HUDEP-2 (cell line): ENCODE measurements around the gene RAP1GAP2.

ENCODE experiments used
- DNase-seq, 76 experiments: peaks; one replicate each; lab custom pipeline; 2025; ENCODE audit not compliant: unreplicated experiment in 76 of 76; lab: John Stamatoyannopoulos, UW

RAP1GAP2 gene

DNA sequence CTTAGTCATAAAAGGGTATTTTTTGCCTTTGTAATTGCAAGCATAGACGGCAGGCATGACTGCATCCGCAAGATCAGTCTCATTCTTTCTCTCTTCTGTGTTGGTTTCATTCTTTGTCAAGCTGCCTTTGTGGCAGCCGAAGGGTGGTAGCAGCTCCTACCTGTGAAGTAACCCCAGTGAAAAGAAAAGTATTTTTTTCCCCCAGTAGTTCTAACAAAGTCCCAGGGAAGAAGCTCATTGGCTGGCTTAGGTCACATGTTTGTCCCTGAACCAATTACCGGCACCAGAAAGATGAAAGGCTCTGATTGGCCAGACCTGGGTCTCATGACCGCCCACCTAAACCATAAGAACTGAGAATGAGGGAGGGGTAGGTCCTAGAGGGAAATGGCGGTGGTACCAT is 110.7 kb downstream of the RAP1GAP2 start:
- no peak for DNase-seq

DNA sequence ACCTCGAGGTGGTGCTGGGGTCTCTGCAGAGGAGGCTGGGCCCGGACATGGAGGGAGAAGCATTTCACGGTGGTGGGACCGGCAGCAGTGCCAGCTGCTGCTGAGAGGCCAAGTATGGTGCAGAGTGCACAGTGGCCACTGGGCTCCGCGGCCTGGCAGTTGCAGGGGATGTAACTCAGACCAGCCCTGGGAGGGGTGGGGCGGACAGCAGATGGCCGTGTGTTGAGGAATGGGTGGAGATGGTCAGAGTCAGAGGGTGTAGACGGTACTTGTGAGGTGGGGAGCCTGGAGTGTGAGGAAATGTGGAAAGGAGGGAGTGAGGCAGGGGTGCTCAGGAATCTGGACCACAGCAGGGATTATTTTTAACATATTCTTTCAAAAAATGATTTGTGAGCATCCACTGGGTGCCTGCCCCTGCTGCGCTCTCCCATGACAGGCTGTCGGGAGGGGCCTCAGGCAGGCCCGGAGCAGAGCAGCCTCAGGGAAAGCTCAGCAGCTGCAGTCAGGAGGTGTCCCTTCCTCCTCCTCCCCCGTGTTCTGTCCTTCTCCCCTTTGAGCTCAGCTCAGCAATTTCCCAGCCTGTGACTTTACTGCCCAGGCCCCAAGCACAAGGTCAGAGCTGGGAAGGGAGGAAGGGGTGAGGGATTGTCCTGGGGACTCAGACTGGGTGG is 113.1 kb downstream of the RAP1GAP2 start:
- no peak for DNase-seq

DNA sequence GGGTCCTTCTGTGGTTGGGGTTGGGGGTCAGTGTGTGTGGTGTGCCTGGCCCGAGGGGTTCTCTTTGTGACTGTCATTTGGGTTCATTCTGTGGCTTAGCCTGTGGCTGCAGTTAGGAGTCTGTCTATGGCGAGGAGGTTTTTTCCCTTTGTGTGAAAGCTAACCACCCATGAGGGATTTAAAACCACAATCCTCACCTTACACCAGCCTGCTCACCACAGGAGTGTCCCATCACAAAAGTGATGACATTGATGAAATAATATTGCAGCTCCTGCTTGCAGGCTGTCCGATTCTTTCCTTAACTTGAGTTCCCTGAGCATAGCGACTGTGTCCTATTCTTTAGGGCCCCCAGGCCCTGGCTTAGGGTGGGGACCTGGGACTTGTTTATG is 113.6 kb downstream of the RAP1GAP2 start:
- DNase-seq, result no peak

DNA sequence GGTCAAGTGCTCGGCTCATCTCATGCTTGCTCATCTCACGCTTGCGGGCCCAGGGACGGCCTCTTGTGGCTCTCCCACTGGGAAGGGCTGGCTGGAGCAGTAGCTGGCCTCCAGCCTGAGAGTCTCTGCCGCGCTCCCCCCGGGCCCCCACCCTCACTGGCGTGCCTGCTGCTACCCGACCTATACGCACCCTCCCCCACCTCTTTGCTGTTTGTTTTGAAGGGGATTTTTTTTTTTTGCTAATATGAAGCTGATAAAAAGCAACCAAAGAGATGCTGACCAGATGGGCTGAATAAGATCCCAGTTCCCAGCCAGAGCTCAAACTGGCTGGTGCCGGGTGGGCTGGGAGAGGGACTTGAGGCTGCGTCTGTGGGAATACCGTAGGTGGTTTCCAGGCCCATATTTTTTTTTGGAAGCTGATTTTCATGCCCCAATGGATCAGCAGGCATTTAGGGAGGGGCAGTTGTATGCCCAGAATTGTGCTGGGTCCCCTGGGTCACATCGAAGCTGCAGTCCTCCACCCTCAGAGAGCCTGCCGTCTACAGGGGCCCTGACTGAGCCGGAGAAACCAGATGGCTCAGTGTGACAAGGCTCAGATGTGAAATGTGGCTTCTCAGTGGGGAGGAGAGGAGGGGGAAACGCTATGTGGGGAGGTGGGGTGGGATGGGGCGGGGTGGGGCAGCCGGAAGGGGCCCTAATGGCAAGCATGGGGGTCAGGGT is 115.0 kb downstream of the RAP1GAP2 start:
- DNase-seq, result no peak

DNA sequence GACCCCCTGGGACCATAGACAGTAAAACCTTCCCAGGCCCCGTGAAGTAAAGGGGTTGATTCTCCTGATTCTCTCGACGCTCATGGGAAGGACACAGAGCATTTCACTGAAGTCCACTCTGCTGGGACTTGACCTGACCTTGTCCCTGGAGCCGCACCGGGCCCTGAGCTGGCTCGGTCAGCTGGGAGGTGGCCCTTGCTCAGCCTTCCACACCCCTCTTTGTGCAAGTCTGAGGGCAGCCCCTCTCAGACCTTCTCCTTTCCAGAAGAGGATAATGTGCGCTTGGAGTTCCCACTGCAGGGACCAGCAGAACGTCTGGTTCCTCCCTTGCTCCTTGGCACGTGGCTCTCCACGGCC is 115.5 kb downstream of the RAP1GAP2 start:
- no peak for DNase-seq

DNA sequence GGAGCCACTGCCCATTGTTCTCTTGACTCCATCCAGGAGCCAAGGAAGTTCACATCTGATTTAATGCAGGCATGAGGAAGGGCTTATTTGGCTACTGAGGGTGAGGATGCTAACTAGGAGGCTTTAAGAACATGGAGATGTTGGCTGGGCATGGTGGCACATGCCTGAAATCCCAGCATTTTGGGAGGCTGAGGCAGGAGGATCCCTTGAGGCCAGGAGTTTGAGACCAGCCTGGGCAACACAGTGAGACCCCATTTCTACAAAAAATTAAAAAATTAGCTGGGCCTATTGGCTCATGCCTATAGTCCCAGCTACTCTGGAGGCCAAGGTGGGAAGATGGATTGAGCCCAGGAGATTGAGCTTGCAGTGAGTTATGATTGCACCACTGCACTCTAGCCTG is 116.5 kb downstream of the RAP1GAP2 start:
- no peak for DNase-seq

DNA sequence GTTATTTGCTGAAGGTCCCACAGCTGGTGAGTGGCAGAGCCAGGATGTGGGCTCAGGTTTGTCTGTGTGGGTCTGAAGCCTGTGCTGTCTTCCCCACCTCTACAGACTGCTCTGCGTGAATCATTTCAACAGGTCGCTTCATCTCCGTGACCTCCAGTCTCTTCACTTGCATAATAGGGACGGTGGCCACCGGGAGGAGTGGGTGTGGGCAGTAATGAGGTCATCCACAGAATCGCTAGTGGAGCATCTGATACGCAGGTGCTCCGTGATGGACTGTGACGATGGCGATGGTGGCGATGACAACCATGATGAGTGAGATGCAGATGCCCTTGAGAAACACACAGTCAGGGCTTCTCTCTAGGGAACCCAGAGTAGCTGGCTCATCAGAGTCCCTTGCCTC is 120.2 kb downstream of the RAP1GAP2 start:
- no peak for DNase-seq

DNA sequence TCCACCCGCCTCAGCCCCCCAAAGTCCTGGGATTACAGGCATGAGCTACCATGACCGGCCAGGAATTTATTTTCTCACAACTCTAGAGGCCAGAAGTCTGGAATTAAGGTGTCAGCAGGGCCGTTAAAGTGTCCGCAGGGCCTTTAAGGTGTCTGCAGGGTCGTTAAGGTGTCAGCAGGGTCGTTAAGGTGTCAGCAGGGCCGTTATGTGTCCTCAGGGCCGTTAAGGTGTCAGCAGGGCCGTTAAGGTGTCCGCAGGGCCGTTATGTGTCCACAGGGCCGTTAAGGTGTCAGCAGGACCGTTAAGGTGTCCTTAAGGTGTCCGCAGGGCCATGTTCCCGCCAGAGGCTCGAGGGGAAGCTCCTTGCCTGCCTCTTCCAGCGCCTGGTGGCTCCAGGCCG is 125.2 kb downstream of the RAP1GAP2 start:
- no peak for DNase-seq

DNA sequence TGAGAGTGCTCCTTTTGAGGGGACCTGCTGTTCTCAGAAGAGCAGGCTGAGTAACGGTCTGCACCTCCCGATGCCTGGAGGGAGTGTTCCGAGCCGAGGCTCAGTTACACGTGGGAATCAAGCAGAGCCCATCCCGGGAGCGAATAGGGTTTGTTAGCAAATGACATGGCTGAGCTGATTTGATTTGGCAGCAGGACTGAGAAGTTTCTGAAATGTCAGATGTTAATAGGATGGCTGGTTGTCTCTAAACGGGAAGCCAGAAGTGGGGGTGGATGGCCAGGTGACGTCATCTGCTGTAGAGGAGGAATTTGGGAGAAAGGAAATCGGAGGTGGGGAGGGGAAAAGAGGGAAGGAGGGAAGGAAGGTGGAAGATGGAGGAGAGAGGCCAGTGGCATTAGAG is 128.0 kb downstream of the RAP1GAP2 start:
- DNase-seq, result no peak

DNA sequence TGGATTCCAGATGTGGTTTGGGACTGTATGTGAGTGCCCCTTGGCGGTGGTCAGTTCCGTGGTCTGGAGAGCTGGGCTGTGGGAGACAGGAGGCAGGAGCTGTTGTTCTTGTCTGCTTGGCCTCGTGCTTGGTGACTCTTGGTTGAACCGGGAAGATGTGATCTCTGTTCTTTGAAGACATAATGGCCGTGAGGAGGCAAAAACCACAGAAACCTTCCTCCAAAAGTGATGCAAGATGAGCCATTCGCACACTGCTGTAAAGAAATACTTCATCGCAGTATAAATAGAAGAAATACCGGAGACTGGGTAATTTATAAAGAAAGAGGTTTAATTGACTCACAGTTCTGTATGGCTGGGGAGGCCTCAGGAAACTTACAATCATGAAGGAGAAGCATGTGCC is 128.8 kb downstream of the RAP1GAP2 start:
- no peak for DNase-seq

DNA sequence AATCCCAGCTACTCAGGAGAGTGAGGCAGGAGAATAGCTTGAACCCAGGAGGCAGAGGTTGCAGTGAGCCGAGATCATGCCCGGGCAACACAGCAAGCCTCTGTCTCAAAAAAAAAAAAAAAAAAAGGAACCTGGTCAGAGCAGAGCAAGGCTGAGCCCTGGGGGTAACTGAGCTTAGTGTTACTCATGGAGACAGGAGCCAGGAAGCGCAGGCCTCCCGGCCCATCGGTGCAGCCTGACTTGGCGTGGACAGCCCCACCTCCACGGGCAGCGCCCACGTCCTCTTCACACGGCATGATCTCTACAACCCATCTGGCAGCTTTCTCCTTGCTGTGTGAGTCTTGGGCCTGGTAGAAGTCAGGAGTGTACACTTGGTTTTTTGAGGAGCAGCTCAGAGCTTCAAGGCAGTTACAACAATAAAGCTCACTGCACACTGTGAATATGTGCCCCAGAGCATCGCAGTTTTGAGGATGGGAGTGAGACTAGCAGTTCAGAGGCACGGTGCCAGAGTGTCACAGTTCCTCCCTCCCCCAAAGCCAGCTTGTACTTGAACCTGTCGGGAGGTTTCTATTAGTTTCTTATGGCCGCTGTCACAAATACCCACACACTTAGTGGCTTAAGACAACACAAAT is 129.9 kb downstream of the RAP1GAP2 start:
- DNase-seq, result no peak

DNA sequence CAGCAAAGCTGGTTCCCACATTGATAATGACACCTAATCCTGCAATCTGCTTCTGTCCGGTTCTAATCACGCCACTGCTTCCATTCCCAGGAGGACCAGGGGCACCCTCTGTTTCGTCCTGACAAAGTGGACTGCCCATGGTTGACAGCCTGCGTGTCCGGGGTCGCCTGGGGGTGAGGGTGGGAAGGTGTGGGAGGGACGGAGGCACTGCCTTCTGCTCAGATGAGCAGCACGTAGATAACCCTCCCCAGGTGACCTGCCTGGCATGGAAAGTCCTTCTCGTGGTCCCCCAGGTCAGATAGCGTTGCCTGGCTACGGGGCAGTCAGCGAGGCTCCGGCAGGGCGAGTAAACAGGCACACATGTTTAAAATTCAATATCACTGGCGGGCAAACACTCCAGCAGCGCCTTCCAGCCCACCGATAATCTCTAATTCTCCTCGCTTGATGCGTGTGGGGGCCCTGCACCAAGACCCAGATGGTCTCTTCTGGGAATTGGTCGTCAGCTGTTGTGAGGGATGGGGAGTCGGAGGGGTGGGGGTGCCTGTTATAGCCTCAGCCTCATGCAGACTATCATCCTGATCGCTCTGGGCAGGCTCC is 132.2 kb downstream of the RAP1GAP2 start:
- no peak for DNase-seq

DNA sequence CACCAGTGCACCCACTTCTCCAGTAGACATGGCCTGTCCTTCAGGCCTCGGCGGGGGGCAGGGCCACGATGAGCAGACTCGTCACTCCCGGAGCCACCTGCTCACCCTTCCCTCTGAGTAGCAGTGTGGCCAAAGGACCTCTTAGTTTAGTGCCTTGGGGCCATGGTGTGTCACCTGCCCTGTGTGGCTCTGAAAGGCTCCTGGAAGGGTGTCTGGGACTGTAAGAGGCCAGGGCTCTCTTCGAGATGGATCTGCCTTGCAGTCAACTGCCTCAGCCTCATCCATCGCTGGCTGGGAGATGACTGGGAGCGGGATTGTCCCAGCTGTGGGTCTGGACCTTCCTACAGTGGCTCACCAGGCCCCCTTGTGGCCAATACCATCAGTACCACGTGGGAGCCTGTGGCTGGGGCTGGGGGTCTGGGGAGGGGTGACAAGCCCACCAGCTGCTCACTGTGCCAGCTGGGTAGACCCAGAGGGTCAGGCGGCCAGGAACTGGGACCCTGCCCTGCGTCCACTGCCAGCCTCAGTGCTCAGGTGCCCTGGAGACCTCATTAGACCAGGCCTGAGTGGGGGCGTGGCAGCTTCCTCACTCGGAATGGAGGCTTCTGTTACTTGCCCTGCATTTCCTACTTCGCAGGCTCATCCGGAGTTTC is 133.8 kb downstream of the RAP1GAP2 start:
- DNase-seq, result peak in 12 of 76 experiments; percentile 1 to 29 (median 6)

DNA sequence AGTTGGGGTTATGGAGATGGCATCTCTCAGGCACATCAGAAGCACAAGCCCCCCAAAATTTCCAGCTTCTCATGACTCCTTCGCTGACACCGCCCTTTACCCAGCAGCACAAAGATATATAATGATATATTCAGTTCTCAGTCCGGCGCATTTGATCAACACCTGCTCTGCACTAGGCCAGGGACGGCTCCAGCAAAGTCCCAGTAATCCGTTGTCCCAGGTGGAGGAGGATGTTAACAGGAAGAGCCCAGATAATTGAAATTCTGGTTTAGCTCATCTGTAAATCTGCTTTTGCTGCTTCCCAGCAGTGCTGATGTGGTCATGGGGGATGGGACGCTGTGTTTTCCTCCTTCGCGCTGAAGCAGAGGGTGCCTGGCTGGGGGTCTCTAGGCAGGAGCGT is 135.6 kb downstream of the RAP1GAP2 start:
- no peak for DNase-seq

DNA sequence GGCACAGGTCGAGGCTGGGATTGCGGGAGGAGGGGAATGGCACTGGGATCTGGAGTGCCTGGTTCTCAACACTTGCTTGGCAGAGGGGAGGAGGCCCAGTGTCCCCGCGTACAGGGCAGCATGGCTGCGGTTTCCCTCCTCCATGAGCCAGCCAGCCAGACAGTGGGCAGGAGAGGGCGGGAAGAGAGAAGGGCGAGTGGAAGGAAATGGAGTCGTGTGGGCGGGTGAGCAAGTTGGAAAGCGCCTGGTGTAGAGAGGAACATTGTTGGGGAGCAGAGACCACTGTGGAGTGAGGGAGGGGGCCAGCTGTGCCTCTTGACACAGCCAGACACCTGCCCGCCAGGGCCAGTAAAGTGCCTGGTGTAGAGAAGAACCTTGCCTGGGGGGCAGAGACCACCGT is 136.7 kb downstream of the RAP1GAP2 start:
- no peak for DNase-seq

DNA sequence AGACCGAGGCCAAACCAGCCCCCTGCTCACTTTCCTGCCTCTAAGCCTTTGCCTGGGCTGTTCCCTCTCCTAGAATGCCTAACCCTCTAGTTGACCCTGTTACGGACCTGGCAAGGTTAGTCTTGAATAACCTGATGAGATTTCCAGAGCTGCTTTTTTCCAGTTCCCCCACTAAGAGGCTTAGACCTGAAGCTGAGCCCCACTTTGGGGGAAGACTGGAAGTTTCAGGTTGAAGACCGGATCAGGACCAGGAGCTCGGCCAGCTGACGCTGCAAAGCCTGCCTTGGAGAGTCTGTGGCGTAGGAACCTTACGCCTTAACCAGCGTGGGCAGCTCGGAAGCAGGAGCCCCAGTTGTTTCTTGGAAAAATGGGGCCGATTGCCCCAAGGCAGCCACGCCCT is 137.4 kb downstream of the RAP1GAP2 start:
- DNase-seq, result no peak

DNA sequence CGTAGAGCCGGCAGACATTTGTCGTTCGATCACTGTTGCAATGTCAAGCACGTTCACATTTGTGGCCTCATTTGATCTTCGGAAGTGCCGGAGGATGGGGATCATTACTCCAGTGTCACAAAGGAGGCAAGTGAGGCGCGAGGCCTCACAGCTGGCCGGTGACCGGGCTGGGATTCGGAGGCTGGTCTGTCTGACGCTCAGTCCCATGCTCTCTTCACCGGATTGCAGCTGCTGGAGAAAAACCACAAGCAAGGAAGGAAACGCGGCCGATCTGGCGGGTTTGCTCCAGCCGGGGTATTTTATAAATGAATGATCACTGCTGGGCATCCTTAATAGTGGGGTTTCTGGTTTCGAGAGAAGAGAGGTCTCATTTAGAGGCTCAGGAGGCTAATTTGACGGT is 139.4 kb downstream of the RAP1GAP2 start:
- DNase-seq, result no peak

DNA sequence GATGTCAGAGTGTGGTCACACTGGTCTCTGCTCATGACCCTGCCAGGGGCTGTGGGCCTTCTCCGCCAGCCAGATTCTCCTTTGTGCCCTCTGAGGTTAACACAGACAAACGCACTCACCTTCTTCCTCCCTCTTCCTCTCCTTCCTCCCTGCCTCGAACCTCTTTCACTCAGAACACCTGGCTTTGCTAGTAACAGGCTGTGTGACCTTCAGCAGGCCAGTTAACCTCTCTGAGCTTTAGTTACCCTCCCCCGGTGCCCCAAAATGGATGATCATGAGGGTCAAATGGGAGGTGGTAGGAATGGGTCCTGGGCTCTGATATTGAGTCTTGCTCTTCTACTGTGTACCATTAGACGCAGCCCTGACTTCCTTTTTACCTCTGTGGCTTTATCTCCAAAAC is 140.1 kb downstream of the RAP1GAP2 start:
- no peak for DNase-seq

DNA sequence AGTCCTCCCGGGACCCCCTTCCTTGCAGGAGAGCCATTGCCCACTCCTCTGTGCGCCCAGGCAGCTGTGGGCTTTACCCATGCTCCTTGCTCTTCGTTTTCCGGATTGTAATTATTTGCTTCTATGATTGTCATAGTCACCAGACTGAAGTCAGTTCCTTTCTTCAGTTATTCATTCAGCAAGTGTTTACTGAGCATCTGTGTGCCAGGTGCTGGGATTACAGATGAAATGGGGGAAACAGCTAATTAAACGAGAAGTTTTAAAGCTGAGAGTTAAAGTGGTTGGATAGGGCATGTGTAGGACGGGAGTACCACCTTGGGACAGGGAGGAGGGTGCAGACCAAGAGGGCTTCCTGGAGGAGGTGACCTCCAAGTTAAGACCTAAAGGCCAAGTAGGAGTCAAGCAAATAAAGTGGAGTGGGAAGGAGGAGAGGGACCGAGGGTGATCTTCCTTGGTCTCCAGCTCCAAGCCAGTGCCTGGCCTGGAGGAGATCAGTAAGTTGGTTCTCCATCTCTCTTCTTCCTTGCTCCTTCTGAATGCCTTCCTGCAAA is 140.6 kb downstream of the RAP1GAP2 start:
- no peak for DNase-seq

DNA sequence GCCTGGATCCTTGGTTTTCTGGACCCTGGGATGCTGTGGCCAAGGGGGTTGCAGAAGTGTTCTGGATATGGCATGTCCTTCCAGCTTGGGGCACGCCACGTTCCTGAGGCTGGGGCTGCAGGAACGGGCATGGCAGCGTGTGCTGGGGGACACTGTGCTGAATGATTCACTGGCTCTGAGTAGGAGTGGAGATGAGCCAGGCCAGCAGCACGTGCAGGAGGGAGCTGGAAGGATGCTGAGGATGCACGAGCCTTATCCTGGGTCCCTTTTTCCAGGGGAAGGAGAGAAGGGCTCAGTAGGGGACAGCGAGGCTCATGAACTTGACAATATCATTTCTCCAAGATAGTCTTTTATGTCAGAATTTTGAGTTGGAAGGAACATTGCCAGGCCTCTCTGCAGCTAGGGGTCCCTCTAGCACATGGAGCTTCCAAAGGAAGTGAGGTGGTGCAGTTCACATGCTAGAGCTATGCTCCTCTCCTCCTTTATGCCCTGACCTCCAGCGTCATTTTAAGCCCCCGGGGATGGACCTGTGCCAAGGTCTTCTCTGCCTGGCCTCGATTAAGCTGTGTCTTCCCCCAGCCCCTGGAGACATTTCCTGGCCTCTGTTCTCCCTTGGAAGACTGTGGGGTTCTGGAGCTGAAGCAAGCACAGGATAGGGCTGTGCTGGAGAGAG is 141.2 kb downstream of the RAP1GAP2 start:
- peak in 1 of 76 experiments; percentile 8 for DNase-seq
